Measurements from ENCODE around the gene SYT17. TPM values are rescaled to one million over a fixed set of nuclear protein-coding genes. Genes with fewer than 3 reads are reported as not detected.

SYT17 gene
- total RNA-seq, 2 donors from 2014 or later = 1.8 to 1.9 TPM

DNA sequence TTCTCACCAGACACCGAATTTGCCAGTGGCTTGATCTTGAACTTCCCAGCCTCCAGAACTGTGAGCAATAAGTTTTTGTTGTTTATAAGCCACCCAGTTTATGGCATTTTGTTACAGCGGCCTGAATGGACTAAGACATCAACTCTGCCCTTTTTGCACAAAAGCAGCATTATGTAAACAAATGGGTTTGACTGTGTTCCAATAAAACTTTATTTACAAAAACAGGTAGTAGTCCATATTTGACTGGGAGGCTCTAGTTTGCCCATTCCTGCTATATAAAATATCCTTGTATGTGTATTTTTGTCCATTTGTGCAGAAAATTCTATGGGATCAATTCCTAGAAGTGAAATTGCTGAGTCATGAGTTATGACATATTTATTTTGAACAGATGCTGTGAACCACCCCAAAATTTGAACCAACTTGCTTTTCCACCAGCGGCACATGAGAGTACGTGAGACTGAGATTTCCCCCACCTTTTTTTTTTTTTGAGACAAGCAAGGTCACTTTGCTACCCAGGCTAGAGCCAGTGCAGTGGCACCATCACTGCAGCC, 96.2 kb downstream of the SYT17 start:
- Histone ChIP-seq H3K27ac (no peak overlapping the region), H3K4me1 (ENCODE audit: control insufficient read depth in 1 of 2, low read depth in 2 of 2) (no peaks in the 10 kb centered on the region), H3K4me3 (no peak overlapping the region), H3K27me3 (replicated peaks; ENCODE audit: insufficient read depth) (no peaks in the 10 kb centered on the region), H3K9me3 (no peaks in the 10 kb centered on the region), H3K36me3 (no peaks in the 10 kb centered on the region)
- DNase-seq (ENCODE audit: low spot score) (no peak), ATAC-seq (ENCODE audit: insufficient number of reproducible peaks, low FRiP score, low read depth) (no peak)
- TF ChIP-seq, protein P1, sequence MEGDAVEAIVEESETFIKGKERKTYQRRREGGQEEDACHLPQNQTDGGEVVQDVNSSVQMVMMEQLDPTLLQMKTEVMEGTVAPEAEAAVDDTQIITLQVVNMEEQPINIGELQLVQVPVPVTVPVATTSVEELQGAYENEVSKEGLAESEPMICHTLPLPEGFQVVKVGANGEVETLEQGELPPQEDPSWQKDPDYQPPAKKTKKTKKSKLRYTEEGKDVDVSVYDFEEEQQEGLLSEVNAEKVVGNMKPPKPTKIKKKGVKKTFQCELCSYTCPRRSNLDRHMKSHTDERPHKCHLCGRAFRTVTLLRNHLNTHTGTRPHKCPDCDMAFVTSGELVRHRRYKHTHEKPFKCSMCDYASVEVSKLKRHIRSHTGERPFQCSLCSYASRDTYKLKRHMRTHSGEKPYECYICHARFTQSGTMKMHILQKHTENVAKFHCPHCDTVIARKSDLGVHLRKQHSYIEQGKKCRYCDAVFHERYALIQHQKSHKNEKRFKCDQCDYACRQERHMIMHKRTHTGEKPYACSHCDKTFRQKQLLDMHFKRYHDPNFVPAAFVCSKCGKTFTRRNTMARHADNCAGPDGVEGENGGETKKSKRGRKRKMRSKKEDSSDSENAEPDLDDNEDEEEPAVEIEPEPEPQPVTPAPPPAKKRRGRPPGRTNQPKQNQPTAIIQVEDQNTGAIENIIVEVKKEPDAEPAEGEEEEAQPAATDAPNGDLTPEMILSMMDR (IDR thresholded peaks at IDR 0.05) = no peak

DNA sequence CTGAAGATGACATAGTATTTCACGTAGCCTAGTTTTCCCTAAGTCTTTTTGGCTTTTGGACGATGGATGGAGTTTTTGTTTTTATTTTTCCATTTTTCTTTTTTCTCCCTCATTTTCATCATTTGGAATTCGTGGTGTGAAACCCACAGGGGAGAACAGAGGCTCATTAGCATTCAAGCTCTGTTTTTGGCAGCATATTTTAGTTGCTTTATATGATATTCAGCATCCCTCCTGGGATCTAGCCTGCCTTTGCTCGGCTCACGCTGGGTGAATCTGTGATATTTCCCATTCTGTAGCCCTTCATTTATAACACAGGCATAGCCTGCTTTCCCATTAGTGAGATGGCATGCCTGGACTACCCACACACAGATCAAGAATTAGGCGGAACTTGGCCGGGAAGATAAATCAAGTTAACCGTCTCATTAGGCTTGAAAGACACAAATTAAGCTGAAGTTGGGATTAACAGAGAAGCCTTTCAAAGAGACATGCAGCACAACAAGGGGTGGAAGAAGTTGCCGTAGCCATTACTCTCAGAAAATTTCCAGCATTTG, 97.4 kb downstream of the SYT17 start:
- no peaks in the 10 kb centered on the region for H3K9me3 ChIP-seq
- TF ChIP-seq, protein P1 (IDR thresholded peaks at IDR 0.05) = no peak
- DNase-seq (ENCODE audit: low spot score) (no peak), ATAC-seq (ENCODE audit: insufficient number of reproducible peaks, low FRiP score, low read depth) (no peak)
- H3K4me1 ChIP-seq (ENCODE audit: control insufficient read depth in 1 of 2, low read depth in 2 of 2) = no peaks in the 10 kb centered on the region
- H3K27me3 ChIP-seq (replicated peaks; ENCODE audit: insufficient read depth) = no peaks in the 10 kb centered on the region
- no peaks in the 10 kb centered on the region for H3K36me3 ChIP-seq
- no peak overlapping the region for H3K27ac ChIP-seq
- no peak overlapping the region for H3K4me3 ChIP-seq

DNA sequence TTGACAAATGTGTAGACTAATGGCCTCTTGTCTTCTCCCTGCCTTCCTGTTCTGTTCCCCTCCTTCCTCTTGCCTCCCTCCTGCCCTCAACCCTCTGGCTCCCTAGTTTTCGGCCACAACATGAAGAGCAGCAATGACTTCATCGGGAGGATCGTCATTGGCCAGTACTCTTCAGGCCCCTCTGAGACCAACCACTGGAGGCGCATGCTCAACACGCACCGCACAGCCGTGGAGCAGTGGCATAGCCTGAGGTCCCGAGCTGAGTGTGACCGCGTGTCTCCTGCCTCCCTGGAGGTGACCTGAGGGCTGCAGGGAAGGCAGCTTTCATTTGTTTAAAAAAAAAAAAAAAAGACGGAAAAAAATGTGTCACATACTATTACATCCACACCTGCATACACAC, 98.7 kb downstream of the SYT17 start:
- Histone ChIP-seq H3K4me3 (no peak overlapping the region), H3K4me1 (ENCODE audit: control insufficient read depth in 1 of 2, low read depth in 2 of 2) (no peaks in the 10 kb centered on the region), H3K27ac (no peak overlapping the region), H3K36me3 (no peaks in the 10 kb centered on the region), H3K9me3 (no peaks in the 10 kb centered on the region), H3K27me3 (replicated peaks; ENCODE audit: insufficient read depth) (no peaks in the 10 kb centered on the region)
- ATAC-seq (ENCODE audit: insufficient number of reproducible peaks, low FRiP score, low read depth) = no peak
- TF ChIP-seq, protein P1 (IDR thresholded peaks at IDR 0.05) = no peak
- no peak for DNase-seq (ENCODE audit: low spot score)

DNA sequence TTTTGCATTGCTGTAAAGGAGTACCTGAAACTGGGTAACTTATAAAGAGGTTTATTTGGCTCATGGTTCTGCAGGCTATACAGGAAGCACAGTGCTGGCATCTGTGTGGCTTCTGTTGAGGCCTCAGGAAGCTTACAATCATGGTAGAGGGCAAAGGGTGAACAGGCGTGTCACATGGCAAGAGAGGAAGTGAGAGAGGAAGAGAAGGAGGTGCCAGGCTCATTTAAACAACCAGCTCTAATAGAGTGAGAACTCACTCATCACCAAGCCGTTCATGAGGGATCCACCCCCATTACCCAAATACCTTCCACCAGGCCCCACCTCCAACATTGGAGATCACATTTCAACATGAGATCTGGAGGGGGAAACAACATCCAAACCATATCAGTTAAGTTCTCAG, 101.1 kb downstream of the SYT17 start:
- no peak overlapping the region for H3K27ac ChIP-seq
- DNase-seq (ENCODE audit: low spot score) = no peak
- TF ChIP-seq, protein P1 (IDR thresholded peaks at IDR 0.05) = no peak
- ATAC-seq (ENCODE audit: insufficient number of reproducible peaks, low FRiP score, low read depth) = no peak
- no peaks in the 10 kb centered on the region for H3K4me1 ChIP-seq (ENCODE audit: control insufficient read depth in 1 of 2, low read depth in 2 of 2)
- H3K4me3 ChIP-seq = no peak overlapping the region
- H3K9me3 ChIP-seq = no peaks in the 10 kb centered on the region
- H3K36me3 ChIP-seq = no peaks in the 10 kb centered on the region
- H3K27me3 ChIP-seq (replicated peaks; ENCODE audit: insufficient read depth) = no peaks in the 10 kb centered on the region

DNA sequence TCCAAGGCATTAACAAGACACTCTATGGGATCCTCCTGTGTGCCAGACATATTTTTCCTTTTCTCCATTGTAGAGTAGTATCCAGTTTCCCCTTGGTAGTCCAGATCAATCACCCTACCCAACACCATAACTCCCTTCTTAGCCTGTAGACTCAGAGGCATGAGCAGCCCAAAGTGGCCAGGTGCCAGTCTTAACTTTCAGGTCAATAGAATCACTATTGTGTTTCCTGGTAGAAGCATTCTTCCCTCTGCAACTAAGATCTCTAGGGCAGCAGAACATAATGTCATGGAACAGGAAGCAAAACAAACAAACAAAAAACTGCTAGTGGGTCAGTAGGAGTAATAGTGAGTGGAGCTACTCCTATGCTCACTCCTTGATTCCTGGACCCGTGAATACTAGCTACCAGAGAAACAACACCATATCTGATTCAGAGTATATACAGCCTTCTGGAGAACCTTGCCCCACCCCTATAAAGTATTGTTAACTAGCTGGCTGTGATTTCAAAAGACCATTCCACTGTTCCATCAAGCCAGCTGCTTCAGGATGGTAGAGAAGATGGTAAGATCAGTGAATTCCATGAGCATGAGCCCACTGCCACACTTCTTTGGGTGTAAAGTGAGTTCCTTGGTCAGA, 106.2 kb downstream of the SYT17 start:
- Histone ChIP-seq H3K4me1 (ENCODE audit: control insufficient read depth in 1 of 2, low read depth in 2 of 2) (no peaks in the 10 kb centered on the region), H3K9me3 (no peaks in the 10 kb centered on the region), H3K27me3 (replicated peaks; ENCODE audit: insufficient read depth) (no peaks in the 10 kb centered on the region), H3K27ac (no peak overlapping the region), H3K36me3 (no peaks in the 10 kb centered on the region), H3K4me3 (no peak overlapping the region)
- ATAC-seq (ENCODE audit: insufficient number of reproducible peaks, low FRiP score, low read depth) (no peak), DNase-seq (ENCODE audit: low spot score) (no peak)
- TF ChIP-seq, protein P1 (IDR thresholded peaks at IDR 0.05) = no peak

Data from thoracic aorta (tissue), 2 donors.